Psoas muscle (tissue), 8 donors: ENCODE data around the gene ROBO3. TPM values are rescaled to one million over a fixed set of nuclear protein-coding genes. Genes with fewer than 3 reads are reported as not detected.

Experiments
- ATAC-seq, 4 donors: fragments of 200-7000 bp; cut with Tn5 transposase; one replicate each; pipeline ENCODE4 v1.9.1; 2020; ENCODE audit warnings: moderate library complexity in 3 of 4, mild to moderate bottlenecking in 2 of 4
- DNase-seq, 2 donors: peaks; one replicate each; pipeline ENCODE4 v3.0.0-alpha.2; 2020
- H3K27ac ChIP-seq: fragments of 200-600 bp; one replicate; pipeline ENCODE4 v1.8.0; 2022
- H3K27me3 ChIP-seq, 3 donors: fragments of 200-600 bp in 1 of 3; one replicate each; pipeline versions ENCODE4 v1.6.1 to v1.8.0; 2013 to 2022; ENCODE audit warnings: low read length in 2 of 3, mild to moderate bottlenecking in 2 of 3, moderate library complexity in 1 of 3; ENCODE audit not compliant: insufficient read depth in 3 of 3
- H3K36me3 ChIP-seq, 2 donors: fragments of 200-600 bp in 1 of 2; one replicate each; pipeline versions ENCODE4 v1.6.1 to v1.8.0; 2013 to 2022; ENCODE audit warnings: low read depth in 1 of 2, mild to moderate bottlenecking in 1 of 2, moderate library complexity in 1 of 2; ENCODE audit not compliant: insufficient read depth in 1 of 2
- H3K4me1 ChIP-seq: fragments of 200-600 bp; one replicate; pipeline ENCODE4 v1.8.0; 2022
- H3K4me3 ChIP-seq: fragments of 200-600 bp; one replicate; pipeline ENCODE4 v1.8.0; 2022; ENCODE audit warnings: mild to moderate bottlenecking
- H3K9me3 ChIP-seq: fragments of 200-600 bp; one replicate; pipeline ENCODE4 v1.8.0; 2022
- CTCF ChIP-seq: fragments of 200-600 bp; IDR thresholded peaks from one replicate; pipeline ENCODE4 v1.8.0; 2022; ENCODE audit warnings: antibody characterized with exemption
- WGBS, 3 donors: extraction: QIAGEN DNeasy Blood & Tissue Kit; methylation state at CpG; one replicate each; pipeline versions ENCODE4 v1.1.6 to v1.1.7; 2013; 5-methylcytosine and 5-hydroxymethylcytosine counted together
- intact Hi-C, 2 donors: fragments of 100-400 bp; cut with DNase I; formaldehyde crosslinking; loops; one replicate each; pipeline versions ENCODE4 v1.11.0 to v1.14.2; 2022
- polyA plus RNA-seq, 3 donors: library from polyadenylated mRNA; stranded (reverse); fragments of 200-250 nt; gene quantifications; one replicate each; pipeline ENCODE4 v1.2.3, GENCODE V29; 2013
- total RNA-seq, 4 donors: library from RNA; stranded (reverse); fragmentation: NEBNext Ultra II Directional in 2 of 4; extraction: Animal tissue kit (Norgen Biotek cat#: 25700) in 2 of 4; gene quantifications; one replicate each; pipeline versions ENCODE4 v1.2.1 to v1.2.4, GENCODE V29; 2021 to 2023
- donor health status: healthy with polysubstance abuse.
- donor health status: DM: no; HTN: no; CAD: no; lungs with moderate emphysema.
- donor health status: Bipolar disorder and iron deficiency.
- donor health status: healthy.
- donor health status: DM: yes; HTN: yes; CAD: no.
- donor health status: DM: no; HTN: no; CAD: no.
- donor health status: DM: no; HTN: no; CAD: no.
- donor health status: DM: yes; HTN: yes; CAD: no.

Gene ROBO3
- total and polyA plus RNA-seq, 7 donors: 1.7 to 3.6 (median 2.9) TPM

GRCh38 chr11:124928942-124929665, 63.9 kb downstream of the ROBO3 start:
- DNase-seq (no peak), ATAC-seq (no peak)
- peaks cover 0 to 6% (median 0%) of the 10 kb centered on the region in 3 donors for H3K27me3 ChIP-seq
- no peak for TF ChIP-seq CTCF
- 26 to 39% (median 30%) methylated on average over 4 of the region's 4 CpGs for WGBS, 3 donors
- H3K36me3 ChIP-seq: no peaks in the 10 kb centered on the region
- intact Hi-C loops: no loop called here
- no peaks in the 10 kb centered on the region for H3K4me1 ChIP-seq
- no peak overlapping the region for H3K4me3 ChIP-seq
- H3K27ac ChIP-seq: no peak overlapping the region
- H3K9me3 ChIP-seq: no peaks in the 10 kb centered on the region

GRCh38 chr11:124930799-124931198, 65.6 kb downstream of the ROBO3 start:
- 81 to 84% (median 84%) methylated on average over 3 of the region's 3 CpGs for WGBS, 3 donors
- Histone ChIP-seq H3K9me3 (no peaks in the 10 kb centered on the region), H3K27me3 (peaks cover 0 to 10% (median 0%) of the 10 kb centered on the region in 3 donors), H3K4me3 (no peak overlapping the region), H3K27ac (no peak overlapping the region), H3K36me3 (no peaks in the 10 kb centered on the region), H3K4me1 (no peaks in the 10 kb centered on the region)
- intact Hi-C loops: no loop called here
- no peak for ATAC-seq
- DNase-seq: no peak
- no peak for TF ChIP-seq CTCF

Other genes starting within 250 kb of the ROBO3 start
- gene TBRG1, start 242.6 kb upstream of the ROBO3 start, total RNA-seq: 10 to 100 TPM; 24.2 to 32.3 (median 27.4) TPM
- gene TBRG1, start 242.6 kb upstream of the ROBO3 start, polyA plus RNA-seq: 10 to 100 TPM; 29.4 to 99.3 (median 45.7) TPM
- gene SIAE, start 191.7 kb upstream of the ROBO3 start, total RNA-seq: 10 to 100 TPM; 15.7 to 21.8 (median 19.1) TPM
- 10 to 100 TPM in 2 of 3 donors, 1 to 10 TPM in 1; 9.1 to 15.7 (median 12.8) TPM for gene SIAE, start 191.7 kb upstream of the ROBO3 start, polyA plus RNA-seq
- 1 to 10 TPM in 1 of 4 donors, under 1 TPM in 3; 0.32 to 1.1 (median 0.73) TPM for gene SPA17, start 191.5 kb upstream of the ROBO3 start, total RNA-seq
- gene SPA17, start 191.5 kb upstream of the ROBO3 start, polyA plus RNA-seq: 1 to 10 TPM in 2 of 3 donors, under 1 TPM in 1; 0.87 to 3.6 (median 2.8) TPM
- 1 to 10 TPM in 2 of 4 donors, under 1 TPM in 2; 0.89 to 2.1 (median 1.2) TPM for gene NRGN, start 125.5 kb upstream of the ROBO3 start, total RNA-seq
- gene NRGN, start 125.5 kb upstream of the ROBO3 start, polyA plus RNA-seq: 1 to 10 TPM in 2 of 3 donors, under 1 TPM in 1; 0.69 to 1.7 (median 1.0) TPM
- gene VSIG2, start 113.2 kb upstream of the ROBO3 start, total RNA-seq: under 1 TPM; 0.30 to 0.58 (median 0.37) TPM
- under 1 TPM; 0.15 to 0.36 (median 0.17) TPM for gene VSIG2, start 113.2 kb upstream of the ROBO3 start, polyA plus RNA-seq
- gene ESAM, start 103.1 kb upstream of the ROBO3 start, total RNA-seq: 10 to 100 TPM; 20.1 to 35.5 (median 28.8) TPM
- 10 to 100 TPM; 18.4 to 37.2 (median 26.2) TPM for gene ESAM, start 103.1 kb upstream of the ROBO3 start, polyA plus RNA-seq
- gene MSANTD2, start 65.0 kb upstream of the ROBO3 start, total RNA-seq: 1 to 10 TPM; 3.0 to 4.5 (median 4.1) TPM
- gene MSANTD2, start 65.0 kb upstream of the ROBO3 start, polyA plus RNA-seq: 1 to 10 TPM; 2.8 to 5.4 (median 4.0) TPM
- gene ROBO4, start 32.4 kb downstream of the ROBO3 start, total RNA-seq: 10 to 100 TPM; 14.9 to 17.5 (median 16.1) TPM
- gene ROBO4, start 32.4 kb downstream of the ROBO3 start, polyA plus RNA-seq: 10 to 100 TPM in 1 of 3 donors, 1 to 10 TPM in 2; 5.4 to 10.2 (median 8.4) TPM
- gene HEPN1, start 53.8 kb downstream of the ROBO3 start, total RNA-seq: not detected
- gene HEPN1, start 53.8 kb downstream of the ROBO3 start, polyA plus RNA-seq: under 1 TPM in 2 of 3 donors, not detected in 1; 0.01 to 0.04 TPM
- under 1 TPM in 2 of 4 donors, not detected in 2; 0.06 to 0.07 TPM for gene HEPACAM, start 70.6 kb downstream of the ROBO3 start, total RNA-seq
- under 1 TPM; 0.05 to 0.25 (median 0.08) TPM for gene HEPACAM, start 70.6 kb downstream of the ROBO3 start, polyA plus RNA-seq
- under 1 TPM; 0.07 to 0.42 (median 0.25) TPM for gene CCDC15, start 88.8 kb downstream of the ROBO3 start, total RNA-seq
- gene CCDC15, start 88.8 kb downstream of the ROBO3 start, polyA plus RNA-seq: under 1 TPM; 0.03 to 0.29 (median 0.10) TPM
- gene SLC37A2, start 197.9 kb downstream of the ROBO3 start, total RNA-seq: 1 to 10 TPM; 1.2 to 1.9 (median 1.7) TPM
- under 1 TPM; 0.30 to 0.47 (median 0.31) TPM for gene SLC37A2, start 197.9 kb downstream of the ROBO3 start, polyA plus RNA-seq
- gene TMEM218, start 246.2 kb downstream of the ROBO3 start, total RNA-seq: 10 to 100 TPM in 1 of 4 donors, 1 to 10 TPM in 3; 4.9 to 12.1 (median 5.9) TPM
- gene TMEM218, start 246.2 kb downstream of the ROBO3 start, polyA plus RNA-seq: 10 to 100 TPM; 13.6 to 30.3 (median 18.4) TPM